GM20000 (cell line): ENCODE measurements around the gene PLEKHG2.

Source experiments
- DNase-seq: peaks from one replicate; pipeline ENCODE4 v3.0.0; 2012; ENCODE audit warnings: low spot score
- CTCF ChIP-seq: IDR thresholded peaks from 2 replicates; pipeline ENCODE4 v1.5.1; 2012; ENCODE audit warnings: mild to moderate bottlenecking, control low read depth; ENCODE audit errors: extremely low read depth, missing control alignments

The PLEKHG2 gene

GRCh38 chr19:39406656-39407409, 5.6 kb upstream of the PLEKHG2 start, which contains the start of gene ZFP36:
Gene ZFP36 (plus strand): TSS chr19:39406847. CDS start chr19:39406905, 58 bp downstream.
- peak; percentile 89 for DNase-seq

GRCh38 chr19:39407410-39407659, 5.1 kb upstream of the PLEKHG2 start:
- DNase-seq, result no peak
- no peak for TF ChIP-seq CTCF

More at GRCh38 chr19:39406656-39407409, 5.6 kb upstream of the PLEKHG2 start, which contains the start of gene ZFP36:
- TF ChIP-seq CTCF, result no peak

- DNase-seq, result no peak
- TF ChIP-seq CTCF, result no peak
Measured at GRCh38 chr19:39407660-39408391, 4.6 kb upstream of the PLEKHG2 start.

GRCh38 chr19:39408392-39409207, 3.9 kb upstream of the PLEKHG2 start:
- DNase-seq, result no peak
- TF ChIP-seq CTCF, result no peak

- DNase-seq, result peak; percentile 69
- TF ChIP-seq CTCF, result no peak
Measured at GRCh38 chr19:39409208-39410016, 3.1 kb upstream of the PLEKHG2 start.

GRCh38 chr19:39410017-39410830, 2.2 kb upstream of the PLEKHG2 start:
- DNase-seq, result peak; percentile 83

More at GRCh38 chr19:39410017-39410830, 2.2 kb upstream of the PLEKHG2 start:
- no peak for TF ChIP-seq CTCF
